ENCODE data around the gene BBS12. TPM values are rescaled to one million over a fixed set of nuclear protein-coding genes. Genes with fewer than 3 reads are reported as not detected.

The BBS12 gene
- total and polyA plus RNA-seq, 8 donors = 0.68 to 2.7 (median 1.2) TPM

DNA sequence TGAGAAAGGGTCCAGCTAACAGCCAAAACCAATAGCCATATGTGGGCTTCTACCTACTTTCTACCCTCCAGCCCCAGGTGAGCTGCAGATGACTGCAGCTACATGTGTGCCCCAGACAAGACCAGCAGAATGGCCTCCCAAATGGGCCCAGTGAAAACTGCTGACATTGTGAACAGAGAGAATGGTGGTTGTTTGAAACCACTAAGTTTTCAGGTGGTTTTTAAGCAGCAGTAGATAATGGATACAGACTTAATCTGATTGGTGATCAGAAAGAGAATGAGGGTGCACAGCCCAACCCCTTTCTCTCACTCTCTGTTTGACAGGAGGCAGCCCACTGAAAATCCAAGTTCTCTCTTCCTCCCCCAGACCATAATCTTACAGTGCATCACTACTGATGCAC is 42.5 kb upstream of the BBS12 start:
- DNase-seq (no peak), FAIRE-seq (no peak)
- H3K4me1 ChIP-seq = peaks cover 0 to 3% (median 0%) of the 10 kb centered on the region in 3 donors

DNA sequence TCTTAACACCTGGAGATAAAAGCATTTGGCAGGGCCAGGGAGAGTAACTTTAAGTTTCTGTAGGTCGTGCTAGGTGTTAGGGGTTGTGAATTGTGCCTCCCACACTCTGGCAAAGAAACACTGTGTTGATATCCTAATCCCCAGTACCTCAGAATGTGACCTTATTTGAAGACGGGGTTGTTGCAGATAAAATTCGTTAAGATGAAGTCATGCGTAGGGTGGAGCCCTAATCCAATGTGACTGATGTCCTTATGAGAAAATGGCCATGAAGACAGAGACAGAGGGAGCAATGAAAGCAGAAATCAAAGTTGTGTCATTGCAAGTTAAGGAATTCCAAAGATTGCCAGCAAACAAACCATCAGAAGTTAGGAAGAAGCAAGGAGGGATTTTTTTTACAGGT is 40.5 kb upstream of the BBS12 start:
- WGBS, 2 donors = 57 to 58% methylated on average over 4 of the region's 4 CpGs

More for the DNA sequence above, 42.5 kb upstream of the BBS12 start:
- Histone ChIP-seq H3K27me3 (no peaks in the 10 kb centered on the region), H3K9me3 (no peaks in the 10 kb centered on the region), H3K36me3 (no peaks in the 10 kb centered on the region), H3K4me3 (no peak overlapping the region), H3K27ac (no peak overlapping the region)
- TF ChIP-seq, protein P1, sequence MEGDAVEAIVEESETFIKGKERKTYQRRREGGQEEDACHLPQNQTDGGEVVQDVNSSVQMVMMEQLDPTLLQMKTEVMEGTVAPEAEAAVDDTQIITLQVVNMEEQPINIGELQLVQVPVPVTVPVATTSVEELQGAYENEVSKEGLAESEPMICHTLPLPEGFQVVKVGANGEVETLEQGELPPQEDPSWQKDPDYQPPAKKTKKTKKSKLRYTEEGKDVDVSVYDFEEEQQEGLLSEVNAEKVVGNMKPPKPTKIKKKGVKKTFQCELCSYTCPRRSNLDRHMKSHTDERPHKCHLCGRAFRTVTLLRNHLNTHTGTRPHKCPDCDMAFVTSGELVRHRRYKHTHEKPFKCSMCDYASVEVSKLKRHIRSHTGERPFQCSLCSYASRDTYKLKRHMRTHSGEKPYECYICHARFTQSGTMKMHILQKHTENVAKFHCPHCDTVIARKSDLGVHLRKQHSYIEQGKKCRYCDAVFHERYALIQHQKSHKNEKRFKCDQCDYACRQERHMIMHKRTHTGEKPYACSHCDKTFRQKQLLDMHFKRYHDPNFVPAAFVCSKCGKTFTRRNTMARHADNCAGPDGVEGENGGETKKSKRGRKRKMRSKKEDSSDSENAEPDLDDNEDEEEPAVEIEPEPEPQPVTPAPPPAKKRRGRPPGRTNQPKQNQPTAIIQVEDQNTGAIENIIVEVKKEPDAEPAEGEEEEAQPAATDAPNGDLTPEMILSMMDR (IDR thresholded peaks at IDR 0.05) = no peak
- intact Hi-C loops (cut with DNase I) = no loop called here
- no peak for ATAC-seq

DNA sequence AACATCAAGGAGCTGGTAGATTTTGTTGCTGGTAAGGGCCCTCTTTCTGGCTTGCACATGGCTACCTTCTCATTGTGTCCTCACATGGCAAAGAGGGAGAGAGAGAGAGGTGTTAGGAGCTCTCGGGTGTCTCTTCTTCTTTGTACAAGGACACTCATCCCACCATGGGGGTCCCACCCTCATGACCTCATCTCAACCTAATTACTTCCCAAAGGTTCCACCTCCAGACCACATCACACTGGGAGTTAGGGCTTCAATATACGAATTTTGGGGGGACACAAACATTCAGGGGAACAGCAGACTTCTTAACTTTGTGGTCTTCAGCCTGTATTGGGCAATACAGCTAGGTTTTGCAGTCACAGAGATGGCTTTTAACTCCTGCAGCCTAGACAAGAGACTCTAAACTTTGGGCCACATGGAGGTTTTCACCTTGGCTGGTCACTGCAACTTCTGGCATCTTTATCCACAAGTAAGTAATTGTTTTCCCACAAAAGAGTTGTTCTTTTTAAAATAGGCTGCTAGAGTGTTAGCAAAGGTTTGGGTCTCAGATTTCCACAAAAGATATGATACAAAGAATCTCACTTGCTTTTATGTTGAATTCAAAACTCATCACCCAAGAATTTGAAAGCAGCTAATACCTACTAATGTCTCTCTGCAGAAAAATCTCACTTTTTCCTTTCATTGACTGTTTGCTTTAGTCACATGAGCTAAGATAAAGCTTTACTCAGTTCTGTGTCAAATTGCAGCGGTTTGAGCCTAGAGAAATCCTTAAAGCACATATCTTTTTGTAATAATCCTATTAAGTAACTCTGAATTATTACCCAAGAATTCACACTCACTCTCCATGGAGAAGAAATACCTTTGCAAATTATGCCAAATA is 39.6 kb upstream of the BBS12 start:
- 32 to 41% methylated on average over 3 of the region's 3 CpGs for WGBS, 2 donors
- Histone ChIP-seq H3K27me3 (no peaks in the 10 kb centered on the region), H3K4me1 (peaks cover 0 to 3% (median 0%) of the 10 kb centered on the region in 3 donors), H3K4me3 (no peak overlapping the region), H3K36me3 (no peaks in the 10 kb centered on the region), H3K9me3 (no peaks in the 10 kb centered on the region), H3K27ac (no peak overlapping the region)
- intact Hi-C loops (cut with DNase I) = no loop called here
- FAIRE-seq (no peak), ATAC-seq (no peak), DNase-seq (no peak)
- TF ChIP-seq, protein P1 (IDR thresholded peaks at IDR 0.05) = no peak

More for the DNA sequence above, 40.5 kb upstream of the BBS12 start:
- FAIRE-seq (no peak), DNase-seq (no peak), ATAC-seq (no peak)
- H3K36me3 ChIP-seq = no peaks in the 10 kb centered on the region
- intact Hi-C loops (cut with DNase I) = no loop called here
- H3K9me3 ChIP-seq = no peaks in the 10 kb centered on the region
- peaks cover 0 to 3% (median 0%) of the 10 kb centered on the region in 3 donors for H3K4me1 ChIP-seq
- H3K27me3 ChIP-seq = no peaks in the 10 kb centered on the region
- TF ChIP-seq, protein P1 (IDR thresholded peaks at IDR 0.05) = no peak
- H3K27ac ChIP-seq = no peak overlapping the region
- no peak overlapping the region for H3K4me3 ChIP-seq

DNA sequence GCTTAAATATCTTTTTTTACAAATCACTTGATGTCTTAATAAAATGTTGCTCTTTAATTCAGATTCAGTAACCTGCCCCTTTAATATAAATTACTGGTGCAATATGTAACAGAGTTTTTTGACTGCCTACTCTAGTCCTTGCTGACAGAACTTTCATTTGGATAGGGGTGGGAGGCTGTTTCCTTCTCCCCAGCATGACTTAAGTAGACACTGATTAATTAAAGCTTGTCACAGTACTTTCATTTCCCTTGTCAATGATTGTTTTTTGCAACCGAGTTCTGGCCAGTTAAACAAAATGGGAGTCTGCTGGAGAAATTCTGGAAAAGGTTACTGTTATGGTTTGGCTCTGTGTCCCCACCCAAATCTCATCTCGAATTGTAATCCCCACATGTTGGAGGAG is 37.3 kb upstream of the BBS12 start:
- Histone ChIP-seq H3K4me3 (no peak overlapping the region), H3K9me3 (no peaks in the 10 kb centered on the region), H3K36me3 (no peaks in the 10 kb centered on the region), H3K27ac (no peak overlapping the region), H3K27me3 (no peaks in the 10 kb centered on the region), H3K4me1 (peaks cover 0 to 3% (median 0%) of the 10 kb centered on the region in 3 donors)
- ATAC-seq = no peak
- 40 to 46% methylated on average over 2 of the region's 2 CpGs for WGBS, 2 donors
- no peak for FAIRE-seq
- DNase-seq = no peak
- intact Hi-C loops (cut with DNase I) = no loop called here
- TF ChIP-seq, protein P1 (IDR thresholded peaks at IDR 0.05) = no peak

DNA sequence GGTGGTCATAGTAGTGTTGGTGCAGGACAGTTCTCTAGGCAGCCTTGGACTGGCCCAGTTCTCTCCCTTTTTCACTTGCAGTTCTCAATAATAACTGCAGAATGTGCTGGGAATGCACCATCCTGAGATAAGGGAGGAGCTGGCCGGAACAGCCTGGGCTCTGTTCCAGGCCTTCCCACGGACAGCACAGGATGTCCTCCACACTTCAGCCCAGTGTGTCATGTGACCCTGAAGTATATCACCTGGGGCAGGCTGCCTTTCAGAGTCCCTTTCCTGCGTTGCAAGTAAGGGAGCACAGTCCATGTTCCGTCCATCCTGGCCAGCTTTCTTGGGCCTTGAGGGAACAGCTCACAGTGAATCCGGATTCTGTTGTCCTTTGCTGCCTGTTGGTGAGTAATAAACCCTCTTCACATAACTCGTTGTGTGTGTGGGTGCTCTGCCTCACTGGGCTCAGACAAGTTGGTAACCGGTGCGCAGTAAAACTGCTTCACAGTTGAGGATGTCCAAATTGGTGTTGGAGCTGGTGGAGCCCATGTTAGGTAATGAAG is 32.3 kb upstream of the BBS12 start:
- intact Hi-C loops (cut with DNase I) = no loop called here
- no peaks in the 10 kb centered on the region for H3K4me1 ChIP-seq
- no peak overlapping the region for H3K4me3 ChIP-seq
- H3K27me3 ChIP-seq = no peaks in the 10 kb centered on the region
- H3K36me3 ChIP-seq = no peaks in the 10 kb centered on the region
- ATAC-seq (peak in 3 of 4 donors; percentile 72 to 90 (median 87)), DNase-seq (peak in 3 of 6 donors; percentile 29 to 35 (median 31)), FAIRE-seq (no peak)
- no peaks in the 10 kb centered on the region for H3K9me3 ChIP-seq
- TF ChIP-seq, protein P1 (IDR thresholded peaks at IDR 0.05) = no peak
- no peak overlapping the region for H3K27ac ChIP-seq
- WGBS, 2 donors = 43 to 47% methylated on average over 8 of the region's 8 CpGs

Measured in pancreas (tissue), 10 donors.